C4-2B (cell line): ENCODE results near the gene BGLAP.

Experiments used
- H3K27ac ChIP-seq: fragments of 450-650 bp; 2 replicates; pipeline ENCODE4 v1.5.1; 2017
- ZFX ChIP-seq: fragments of 450-650 bp; IDR thresholded peaks from 2 replicates; pipeline ENCODE4 v1.6.1; 2017
- TF ChIP-seq, protein P1 (sequence below): fragments of 450-650 bp; conservative IDR thresholded peaks from 2 replicates; pipeline ENCODE4 v1.5.1; 2017; ENCODE audit warnings: mild to moderate bottlenecking

The BGLAP gene

DNA sequence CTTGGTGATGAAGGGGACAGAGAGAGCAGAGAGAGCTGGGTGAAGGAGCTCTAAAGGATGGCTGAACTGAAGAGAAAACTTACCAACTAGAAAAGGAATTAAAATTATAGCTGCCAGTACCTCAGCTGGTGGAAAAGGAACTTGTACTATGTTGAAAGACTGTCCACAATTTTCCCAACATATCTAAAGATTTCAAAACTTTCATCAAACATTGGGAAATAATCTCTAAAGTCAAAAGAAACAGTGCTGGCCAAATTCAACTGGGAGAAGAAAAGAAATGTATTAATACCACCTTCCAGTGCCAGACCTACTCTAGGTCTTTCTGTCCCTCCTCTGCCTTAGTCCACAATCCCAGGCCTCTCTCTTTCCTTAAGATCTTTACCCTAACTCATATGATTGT, 34.5 kb downstream of the BGLAP start:
- TF ChIP-seq, protein P1, sequence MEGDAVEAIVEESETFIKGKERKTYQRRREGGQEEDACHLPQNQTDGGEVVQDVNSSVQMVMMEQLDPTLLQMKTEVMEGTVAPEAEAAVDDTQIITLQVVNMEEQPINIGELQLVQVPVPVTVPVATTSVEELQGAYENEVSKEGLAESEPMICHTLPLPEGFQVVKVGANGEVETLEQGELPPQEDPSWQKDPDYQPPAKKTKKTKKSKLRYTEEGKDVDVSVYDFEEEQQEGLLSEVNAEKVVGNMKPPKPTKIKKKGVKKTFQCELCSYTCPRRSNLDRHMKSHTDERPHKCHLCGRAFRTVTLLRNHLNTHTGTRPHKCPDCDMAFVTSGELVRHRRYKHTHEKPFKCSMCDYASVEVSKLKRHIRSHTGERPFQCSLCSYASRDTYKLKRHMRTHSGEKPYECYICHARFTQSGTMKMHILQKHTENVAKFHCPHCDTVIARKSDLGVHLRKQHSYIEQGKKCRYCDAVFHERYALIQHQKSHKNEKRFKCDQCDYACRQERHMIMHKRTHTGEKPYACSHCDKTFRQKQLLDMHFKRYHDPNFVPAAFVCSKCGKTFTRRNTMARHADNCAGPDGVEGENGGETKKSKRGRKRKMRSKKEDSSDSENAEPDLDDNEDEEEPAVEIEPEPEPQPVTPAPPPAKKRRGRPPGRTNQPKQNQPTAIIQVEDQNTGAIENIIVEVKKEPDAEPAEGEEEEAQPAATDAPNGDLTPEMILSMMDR = no peak
- no peak for TF ChIP-seq ZFX
- H3K27ac ChIP-seq = no peak overlapping the region

DNA sequence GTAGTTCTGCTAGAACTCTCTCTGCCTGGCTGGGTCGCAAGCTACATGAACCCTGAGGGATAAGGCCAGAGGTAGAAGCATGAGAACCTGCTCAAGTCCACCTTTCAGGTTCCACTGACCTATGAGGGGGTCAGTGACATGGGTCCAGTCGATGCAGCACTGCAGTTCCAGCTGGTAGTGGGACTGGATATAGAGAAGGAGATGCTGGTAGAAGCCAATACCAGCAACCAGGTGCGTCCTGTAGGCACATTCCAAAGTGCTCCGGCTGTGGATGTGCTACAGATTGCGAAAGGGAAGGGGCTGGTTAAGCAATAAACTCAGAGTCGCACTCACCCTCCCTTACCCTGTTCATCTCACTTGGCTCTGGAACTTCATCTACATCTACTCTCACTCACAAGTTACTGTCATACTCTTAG, 35.0 kb downstream of the BGLAP start:
- no peak overlapping the region for H3K27ac ChIP-seq
- TF ChIP-seq, protein P1 = no peak
- TF ChIP-seq ZFX = no peak

DNA sequence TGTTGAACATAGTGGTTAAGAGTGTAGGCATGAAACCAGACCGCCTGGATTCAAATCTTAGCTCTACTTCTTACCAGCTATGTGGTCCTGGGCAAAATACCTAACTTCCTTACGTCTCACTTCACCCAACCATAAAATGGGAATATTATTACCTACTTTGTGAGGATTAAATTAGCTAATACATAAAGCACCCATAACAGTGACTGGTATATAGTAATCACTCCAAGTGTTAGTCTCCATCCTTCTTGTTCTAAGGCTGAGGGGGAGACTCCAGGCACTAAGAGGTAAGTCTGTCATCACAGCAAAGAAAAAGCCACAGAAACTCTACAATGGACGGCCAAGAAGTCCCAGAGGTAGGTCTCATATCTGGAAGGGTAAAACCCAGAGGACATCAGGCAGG, 37.9 kb downstream of the BGLAP start:
- H3K27ac ChIP-seq = no peak overlapping the region

DNA sequence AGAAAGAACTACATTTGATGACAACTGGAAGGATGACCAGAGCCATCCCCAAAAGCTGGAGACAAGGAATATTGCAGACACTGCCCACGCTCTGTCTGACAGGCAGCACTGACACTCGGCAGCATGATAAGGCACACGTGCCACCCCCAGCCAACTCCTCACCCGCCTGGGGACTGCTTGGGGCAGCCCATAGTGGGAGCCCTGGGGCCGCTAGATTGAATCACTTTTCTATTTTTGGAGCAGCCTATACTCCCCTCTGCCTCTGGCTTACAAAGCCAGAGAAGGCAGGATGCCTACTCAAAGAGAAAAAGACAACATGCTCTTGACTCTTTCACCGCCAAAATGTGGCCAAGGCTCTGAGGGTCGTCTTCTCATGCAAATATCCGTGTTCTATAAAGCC, 39.3 kb downstream of the BGLAP start:
- peak overlapping the region; percentile 94 for H3K27ac ChIP-seq
- TF ChIP-seq, protein P1 = no peak
- no peak for TF ChIP-seq ZFX

More for the DNA sequence above, 37.9 kb downstream of the BGLAP start:
- no peak for TF ChIP-seq ZFX
- TF ChIP-seq, protein P1 = no peak

DNA sequence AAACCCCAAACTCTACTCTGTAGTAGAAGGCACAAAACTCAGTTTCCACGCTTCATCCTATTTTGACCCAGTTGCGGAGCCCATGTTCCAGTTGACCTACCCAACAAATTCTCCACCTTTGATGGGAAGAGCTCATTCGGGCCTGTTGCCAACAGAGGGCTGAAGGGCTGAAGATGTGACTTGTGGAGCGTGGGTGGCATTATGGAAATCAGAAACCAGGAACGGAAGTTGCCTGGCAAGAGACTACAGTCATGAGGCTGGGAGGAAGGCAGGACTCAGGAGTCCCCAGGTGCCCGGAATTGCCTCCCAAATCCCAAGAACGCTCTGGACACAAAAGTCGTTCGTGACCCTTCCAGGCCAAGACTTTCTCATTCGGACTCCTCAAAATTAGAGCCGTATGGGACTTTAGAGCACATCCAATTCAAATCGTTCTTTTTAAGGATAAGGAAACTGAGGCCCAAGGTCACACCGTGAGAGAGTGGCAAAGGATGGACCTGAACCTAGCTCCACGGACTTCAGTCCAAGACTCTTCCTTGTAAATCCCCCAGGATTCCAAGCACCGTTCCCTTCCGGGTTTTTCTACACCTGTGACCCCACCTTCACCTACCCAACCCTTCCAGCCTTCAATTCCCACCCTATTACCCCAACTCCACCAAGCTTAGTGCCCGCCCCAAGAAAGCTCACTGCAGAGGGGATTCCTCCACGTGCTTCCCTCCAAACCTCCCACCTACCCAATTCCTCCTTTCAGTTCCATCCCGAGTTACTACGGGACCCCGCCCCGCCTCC, 39.9 kb downstream of the BGLAP start:
- peak overlapping the region; percentile 94 for H3K27ac ChIP-seq
- TF ChIP-seq, protein P1 = no peak
- no peak for TF ChIP-seq ZFX

DNA sequence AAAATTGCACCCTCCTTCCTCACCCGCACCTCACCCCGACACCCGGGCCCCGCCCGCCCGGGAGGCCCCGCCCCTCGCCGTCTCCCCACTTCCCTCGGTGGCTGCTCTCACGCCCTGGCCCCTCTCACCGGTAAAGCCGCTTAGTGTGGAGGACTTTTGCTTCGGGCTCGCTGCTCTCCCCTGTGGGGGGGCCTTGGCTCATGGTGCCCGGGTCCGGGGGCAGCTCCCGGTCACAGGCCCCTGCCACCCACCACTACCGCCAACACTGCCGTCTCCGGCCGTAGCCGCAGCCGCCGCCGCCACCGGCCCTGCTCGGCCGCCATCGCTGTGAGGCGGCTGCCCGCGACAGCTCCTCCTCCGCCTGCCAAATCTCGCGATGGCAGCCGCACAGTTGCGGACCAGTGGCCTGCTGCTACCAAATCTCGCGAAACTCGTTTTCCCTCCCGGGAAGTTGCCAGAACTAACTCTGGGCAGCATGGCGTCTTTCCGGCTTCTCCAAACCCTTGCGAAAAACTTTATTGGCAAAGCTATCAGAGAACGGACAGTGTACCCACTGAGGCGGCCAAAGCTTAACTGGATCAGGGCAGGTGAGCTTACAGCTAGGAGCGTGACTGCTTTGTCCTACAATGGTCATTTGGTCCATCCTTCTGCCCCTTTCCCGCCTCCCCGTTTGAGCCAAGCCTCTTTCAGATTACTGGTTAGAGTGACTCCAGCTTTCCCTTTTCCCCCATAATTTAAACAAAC, 40.7 kb downstream of the BGLAP start, which contains the start of gene SMG5:
Gene SMG5, minus strand, starts transcription at position 347 of the 744 bp plus-strand sequence. Its CDS starts 145 bp downstream, at position 202.
- TF ChIP-seq, protein P1 = no peak
- TF ChIP-seq ZFX = peak; percentile 36; the same call in 1 of the 2 replicates
- peak within 1 kb of the TSS; percentile 94 for H3K27ac ChIP-seq

DNA sequence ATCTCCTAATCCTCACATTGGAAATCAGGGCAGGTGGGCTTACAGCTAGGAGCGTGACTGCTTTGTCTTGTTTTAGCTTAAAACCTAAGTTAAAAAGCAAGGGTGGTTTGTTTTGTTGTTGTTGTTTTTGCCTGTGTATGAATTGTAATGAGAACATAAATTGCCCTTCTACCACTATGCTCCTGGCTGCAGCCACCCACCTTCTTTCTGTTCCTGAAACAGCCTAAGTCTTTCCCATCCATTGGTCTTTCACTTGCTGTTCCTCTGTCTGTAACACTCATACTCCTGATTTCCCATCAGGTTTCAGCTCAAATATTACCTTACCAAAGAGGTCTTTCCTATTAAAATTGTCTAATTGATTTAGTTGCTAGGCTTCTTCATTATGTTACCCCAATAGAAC, 41.5 kb downstream of the BGLAP start:
- no peak for TF ChIP-seq ZFX
- TF ChIP-seq, protein P1 = no peak
- H3K27ac ChIP-seq = peak overlapping the region; percentile 94; the same call in 1 of the 2 replicates
